NCI-H2081 (cell line): ENCODE measurements around the gene APBA2.
"Not testable (repeated sequence)": the region's sequence is repeated elsewhere in the genome, so short reads cannot be mapped to it uniquely, and the experiment has no call there.

Experiments
- DNase-seq, 2 experiments: peaks; one replicate each; lab custom pipeline; 2025; lab: John Stamatoyannopoulos, UW

APBA2 gene

DNA sequence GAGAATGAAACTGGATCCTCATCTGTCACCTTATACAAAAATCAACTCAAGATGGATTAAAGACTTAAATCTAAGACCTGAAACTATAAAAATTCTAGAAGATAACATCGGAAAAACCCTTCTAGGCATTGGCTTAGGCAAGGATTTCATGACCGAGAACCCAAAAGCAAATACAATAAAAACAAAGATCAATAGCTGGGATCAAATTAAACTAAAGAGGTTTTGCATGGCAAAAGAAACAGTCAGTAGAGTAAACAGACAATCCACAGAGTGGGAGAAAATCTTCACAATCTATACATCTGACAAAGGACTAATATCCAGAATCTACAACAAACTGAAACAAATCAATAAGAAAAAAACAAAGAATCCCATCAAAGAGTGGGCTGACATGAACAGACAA lies 281.3 kb downstream of the APBA2 start:
- DNase-seq = not testable (repeated sequence)
